ENCODE measurements around the gene COL21A1. TPM values are rescaled to one million over a fixed set of nuclear protein-coding genes. Genes with fewer than 3 reads are reported as not detected.

COL21A1 gene
- total RNA-seq, 2 experiments from 2014 or later: not detected

DNA sequence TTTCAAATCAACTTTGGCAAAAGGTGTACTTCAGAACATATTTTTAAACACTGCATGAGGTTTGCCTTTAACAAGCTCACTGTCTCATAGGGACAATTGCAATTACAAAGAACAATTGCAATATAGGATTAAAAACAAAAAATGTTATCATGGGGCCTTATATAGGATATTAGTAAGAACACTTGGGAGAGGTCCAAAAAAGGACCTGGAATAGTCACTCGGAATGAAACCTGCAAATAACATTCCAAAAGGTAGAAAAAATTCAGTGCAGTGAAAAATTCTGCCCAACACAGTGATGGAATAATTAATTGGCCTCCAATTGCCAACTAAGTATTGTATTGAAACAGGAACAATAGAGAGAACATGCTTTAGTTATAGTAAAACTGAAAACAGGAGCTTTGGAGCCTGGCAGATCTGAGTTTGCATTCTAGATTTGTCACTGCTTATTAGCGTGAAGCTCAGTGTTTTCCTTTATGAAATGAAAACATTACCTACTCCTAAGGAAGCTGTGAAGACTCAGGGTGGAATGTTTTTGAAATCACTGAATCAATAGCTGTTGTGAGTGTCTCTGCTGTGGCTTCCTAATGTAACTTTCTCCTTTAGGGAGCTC is 199.3 kb downstream of the COL21A1 start:
- Mint-ChIP-seq H3K36me3 (ENCODE audit: low read depth) (no peaks in the 10 kb centered on the region), H3K27me3 (ENCODE audit: low read depth) (no peaks in the 10 kb centered on the region), H3K4me3 (no peak overlapping the region), H3K4me1 (ENCODE audit: low read depth) (no peaks in the 10 kb centered on the region), H3K27ac (no peak overlapping the region), H3K9me3 (peaks cover 7% of the 10 kb centered on the region)
- CTCF ChIA-PET: interaction anchor here (0.5 kb wide), 1 partner anchor 131 kb away, joined by 4 read pairs; no protein-coding TSS in a partner anchor
- no peak for DNase-seq
- intact Hi-C loops (cut with micrococcal nuclease): no loop called here

DNA sequence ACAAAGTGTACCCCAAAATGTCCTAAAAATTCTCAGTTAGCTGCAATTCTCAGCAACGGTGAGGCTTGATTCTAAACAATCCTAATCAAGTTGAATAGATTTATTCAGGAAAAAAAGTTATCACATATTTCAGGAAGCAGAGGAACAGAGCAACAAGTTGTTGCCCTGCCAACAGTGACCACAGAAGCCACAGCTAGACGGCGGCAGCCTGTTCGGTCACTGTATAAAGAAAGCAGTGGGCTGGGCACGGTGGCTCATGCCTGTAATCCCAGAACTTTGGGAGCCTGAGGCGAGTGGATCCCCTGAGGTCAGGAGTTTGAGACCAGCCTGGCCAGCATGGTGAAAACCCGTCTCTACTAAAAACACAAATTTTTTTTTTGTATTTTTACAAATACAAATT is 200.8 kb downstream of the COL21A1 start:
- H3K4me1 Mint-ChIP-seq (ENCODE audit: low read depth): no peaks in the 10 kb centered on the region
- H3K9me3 Mint-ChIP-seq: peaks cover 3% of the 10 kb centered on the region
- CTCF ChIA-PET: no interaction called here

GRCh38 chr6:56043761-56044160 is 203.6 kb downstream of the COL21A1 start:
- no peak for DNase-seq
- H3K9me3 Mint-ChIP-seq: peaks cover 3% of the 10 kb centered on the region
- H3K36me3 Mint-ChIP-seq (ENCODE audit: low read depth): no peaks in the 10 kb centered on the region
- CTCF ChIA-PET: no interaction called here
- intact Hi-C loops (cut with micrococcal nuclease): no loop called here
- no peak overlapping the region for H3K27ac Mint-ChIP-seq
- no peaks in the 10 kb centered on the region for H3K27me3 Mint-ChIP-seq (ENCODE audit: low read depth)
- H3K4me1 Mint-ChIP-seq (ENCODE audit: low read depth): no peaks in the 10 kb centered on the region
- H3K4me3 Mint-ChIP-seq: no peak overlapping the region

More for the DNA sequence above, 200.8 kb downstream of the COL21A1 start:
- H3K36me3 Mint-ChIP-seq (ENCODE audit: low read depth): no peaks in the 10 kb centered on the region
- H3K27me3 Mint-ChIP-seq (ENCODE audit: low read depth): no peaks in the 10 kb centered on the region
- no peak overlapping the region for H3K27ac Mint-ChIP-seq
- intact Hi-C loops (cut with micrococcal nuclease): no loop called here
- DNase-seq: no peak
- H3K4me3 Mint-ChIP-seq: no peak overlapping the region

GRCh38 chr6:56043076-56043475 is 204.3 kb downstream of the COL21A1 start:
- H3K27me3 Mint-ChIP-seq (ENCODE audit: low read depth): no peaks in the 10 kb centered on the region
- no peak overlapping the region for H3K4me3 Mint-ChIP-seq
- CTCF ChIA-PET: interaction anchor here (0.8 kb wide), 1 partner anchor 9 kb away, joined by 4 read pairs; no protein-coding TSS in a partner anchor
- H3K27ac Mint-ChIP-seq: no peak overlapping the region
- no peaks in the 10 kb centered on the region for H3K36me3 Mint-ChIP-seq (ENCODE audit: low read depth)
- H3K4me1 Mint-ChIP-seq (ENCODE audit: low read depth): no peaks in the 10 kb centered on the region
- no peak for DNase-seq
- peaks cover 6% of the 10 kb centered on the region for H3K9me3 Mint-ChIP-seq
- intact Hi-C loops (cut with micrococcal nuclease): no loop called here

DNA sequence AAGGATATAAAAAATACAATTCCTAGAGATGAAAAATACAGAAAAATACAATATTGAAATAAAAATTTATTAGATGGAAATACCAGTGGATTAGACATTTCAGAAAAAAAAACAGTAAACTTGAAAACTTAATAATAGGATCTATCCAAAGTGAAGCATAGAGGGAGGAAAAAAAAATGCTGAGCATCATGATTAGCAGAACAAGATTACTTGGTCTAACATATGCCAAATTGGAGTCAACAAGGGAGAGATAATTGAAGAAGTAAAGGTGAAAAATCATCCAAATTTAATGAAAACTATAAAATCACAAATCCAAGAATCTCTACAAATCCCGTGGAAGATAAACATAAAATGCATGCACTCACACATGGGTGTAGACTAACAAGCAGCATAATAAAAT is 205.8 kb downstream of the COL21A1 start:
- Mint-ChIP-seq H3K27me3 (ENCODE audit: low read depth) (no peaks in the 10 kb centered on the region), H3K36me3 (ENCODE audit: low read depth) (no peaks in the 10 kb centered on the region), H3K4me3 (no peak overlapping the region), H3K27ac (no peak overlapping the region), H3K9me3 (peaks cover 6% of the 10 kb centered on the region), H3K4me1 (ENCODE audit: low read depth) (no peaks in the 10 kb centered on the region)
- intact Hi-C loops (cut with micrococcal nuclease): no loop called here
- CTCF ChIA-PET: no interaction called here
- no peak for DNase-seq

DNA sequence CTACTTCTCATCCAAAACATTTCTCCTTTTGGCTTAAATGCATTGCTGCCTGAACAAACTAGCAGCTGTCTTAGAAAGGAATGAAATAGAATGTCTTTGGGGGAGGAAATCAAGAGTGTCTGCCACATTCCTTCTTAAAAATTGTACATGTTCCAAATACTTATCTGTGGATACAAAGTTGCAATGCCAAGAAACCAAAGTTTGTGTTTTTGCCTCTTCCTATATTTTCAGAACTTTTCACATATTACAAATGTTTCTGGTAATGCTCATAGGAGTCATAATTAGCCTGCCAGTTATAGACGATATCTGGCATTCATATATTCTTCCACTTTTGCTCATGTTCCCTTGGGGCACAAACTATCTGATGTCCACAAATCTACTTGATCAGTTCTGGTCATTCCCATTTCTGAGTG is 206.5 kb downstream of the COL21A1 start:
- DNase-seq: no peak
- Mint-ChIP-seq H3K4me1 (ENCODE audit: low read depth) (no peaks in the 10 kb centered on the region), H3K4me3 (no peak overlapping the region), H3K9me3 (peaks cover 6% of the 10 kb centered on the region), H3K27ac (no peak overlapping the region), H3K27me3 (ENCODE audit: low read depth) (no peaks in the 10 kb centered on the region), H3K36me3 (ENCODE audit: low read depth) (no peaks in the 10 kb centered on the region)
- CTCF ChIA-PET: no interaction called here
- intact Hi-C loops (cut with micrococcal nuclease): no loop called here

DNA sequence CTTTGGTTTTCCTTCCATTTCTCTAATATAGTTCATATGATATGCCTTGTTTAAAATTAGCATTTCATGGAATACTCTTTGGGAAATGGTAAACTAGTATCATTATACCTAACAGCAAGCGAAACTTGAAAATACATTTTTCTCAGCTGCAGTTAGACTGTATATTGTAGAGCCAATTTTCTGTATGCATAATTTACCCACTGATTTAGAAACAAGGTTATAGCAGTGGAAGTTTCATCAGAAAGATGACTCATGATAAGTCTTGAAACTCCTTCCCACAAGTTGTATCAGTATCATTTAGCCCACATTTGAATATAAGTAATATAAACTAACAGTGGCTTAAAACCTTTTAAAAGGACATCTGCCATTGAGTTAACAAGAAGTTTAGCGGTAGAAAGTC is 207.2 kb downstream of the COL21A1 start:
- H3K36me3 Mint-ChIP-seq (ENCODE audit: low read depth): no peaks in the 10 kb centered on the region
- H3K4me1 Mint-ChIP-seq (ENCODE audit: low read depth): no peaks in the 10 kb centered on the region
- H3K27ac Mint-ChIP-seq: no peak overlapping the region
- CTCF ChIA-PET: no interaction called here
- no peaks in the 10 kb centered on the region for H3K27me3 Mint-ChIP-seq (ENCODE audit: low read depth)
- no peak for DNase-seq
- peaks cover 6% of the 10 kb centered on the region for H3K9me3 Mint-ChIP-seq
- intact Hi-C loops (cut with micrococcal nuclease): no loop called here
- no peak overlapping the region for H3K4me3 Mint-ChIP-seq

GRCh38 chr6:56038764-56039163 is 208.6 kb downstream of the COL21A1 start:
- intact Hi-C loops (cut with micrococcal nuclease): no loop called here
- CTCF ChIA-PET: no interaction called here

GRCh38 chr6:56037601-56038000 is 209.8 kb downstream of the COL21A1 start:
- intact Hi-C loops (cut with micrococcal nuclease): no loop called here
- Mint-ChIP-seq H3K27me3 (ENCODE audit: low read depth) (no peaks in the 10 kb centered on the region), H3K27ac (no peak overlapping the region), H3K4me1 (ENCODE audit: low read depth) (no peaks in the 10 kb centered on the region), H3K9me3 (peaks cover 3% of the 10 kb centered on the region), H3K36me3 (ENCODE audit: low read depth) (no peaks in the 10 kb centered on the region), H3K4me3 (no peak overlapping the region)
- CTCF ChIA-PET: no interaction called here
- no peak for DNase-seq

More at GRCh38 chr6:56038764-56039163, 208.6 kb downstream of the COL21A1 start:
- no peaks in the 10 kb centered on the region for H3K27me3 Mint-ChIP-seq (ENCODE audit: low read depth)
- H3K4me1 Mint-ChIP-seq (ENCODE audit: low read depth): no peaks in the 10 kb centered on the region
- no peak overlapping the region for H3K4me3 Mint-ChIP-seq
- DNase-seq: no peak
- H3K36me3 Mint-ChIP-seq (ENCODE audit: low read depth): no peaks in the 10 kb centered on the region
- H3K9me3 Mint-ChIP-seq: peaks cover 3% of the 10 kb centered on the region
- H3K27ac Mint-ChIP-seq: no peak overlapping the region

DNA sequence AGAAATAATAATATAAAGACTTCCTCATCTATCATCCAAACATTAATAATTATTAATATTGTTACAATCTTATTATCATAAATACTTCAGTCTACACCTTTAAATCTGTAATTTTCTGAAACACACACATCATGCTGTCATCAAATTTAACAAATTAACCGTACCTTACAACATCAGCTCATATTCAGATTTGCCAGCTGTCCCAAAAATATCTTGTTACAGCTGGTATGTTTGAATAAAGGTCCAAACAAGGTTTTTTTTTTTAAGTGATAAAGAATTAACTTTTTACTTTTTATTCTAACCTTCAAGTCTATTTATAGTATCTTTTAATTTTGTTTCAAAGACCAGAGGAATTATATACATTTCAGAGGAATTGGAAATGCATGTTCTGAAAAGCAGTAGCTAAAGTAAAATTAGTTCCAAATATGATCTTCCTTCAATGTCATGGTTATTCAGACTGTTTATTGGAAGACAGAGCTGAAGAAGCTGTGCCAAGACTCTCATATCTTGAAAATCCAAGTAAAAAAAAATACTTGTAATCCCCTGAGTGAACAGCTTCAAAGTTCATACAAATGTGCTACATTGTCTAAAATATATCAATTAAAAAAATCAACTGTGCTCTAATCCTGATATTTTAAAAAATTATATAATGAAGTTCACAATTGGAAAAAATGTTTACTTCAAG is 210.3 kb downstream of the COL21A1 start:
- Mint-ChIP-seq H3K27me3 (ENCODE audit: low read depth) (no peaks in the 10 kb centered on the region), H3K4me1 (ENCODE audit: low read depth) (no peaks in the 10 kb centered on the region), H3K27ac (no peak overlapping the region), H3K4me3 (no peak overlapping the region), H3K9me3 (peaks cover 3% of the 10 kb centered on the region), H3K36me3 (ENCODE audit: low read depth) (no peaks in the 10 kb centered on the region)
- no peak for DNase-seq
- intact Hi-C loops (cut with micrococcal nuclease): no loop called here
- CTCF ChIA-PET: interaction anchor here (0.6 kb wide), 1 partner anchor 25 kb away, joined by 3 read pairs; no protein-coding TSS in a partner anchor

GRCh38 chr6:56033401-56033800 is 214.0 kb downstream of the COL21A1 start:
- Mint-ChIP-seq H3K9me3 (peaks cover 1% of the 10 kb centered on the region), H3K27ac (no peak overlapping the region), H3K4me3 (no peak overlapping the region), H3K4me1 (ENCODE audit: low read depth) (no peaks in the 10 kb centered on the region), H3K36me3 (ENCODE audit: low read depth) (no peaks in the 10 kb centered on the region), H3K27me3 (ENCODE audit: low read depth) (no peaks in the 10 kb centered on the region)
- DNase-seq: no peak
- CTCF ChIA-PET: no interaction called here
- intact Hi-C loops (cut with micrococcal nuclease): no loop called here

- no peaks in the 10 kb centered on the region for H3K9me3 Mint-ChIP-seq
- H3K36me3 Mint-ChIP-seq (ENCODE audit: low read depth): no peaks in the 10 kb centered on the region
- H3K4me1 Mint-ChIP-seq (ENCODE audit: low read depth): no peaks in the 10 kb centered on the region
- H3K27me3 Mint-ChIP-seq (ENCODE audit: low read depth): no peaks in the 10 kb centered on the region
- CTCF ChIA-PET: no interaction called here
- no peak overlapping the region for H3K4me3 Mint-ChIP-seq
- no peak overlapping the region for H3K27ac Mint-ChIP-seq
- DNase-seq: no peak
- intact Hi-C loops (cut with micrococcal nuclease): no loop called here
Observed at GRCh38 chr6:56032715-56033260, 214.6 kb downstream of the COL21A1 start.

- intact Hi-C loops (cut with micrococcal nuclease): no loop called here
- Mint-ChIP-seq H3K4me1 (ENCODE audit: low read depth) (no peaks in the 10 kb centered on the region), H3K27me3 (ENCODE audit: low read depth) (no peaks in the 10 kb centered on the region), H3K4me3 (no peak overlapping the region), H3K36me3 (ENCODE audit: low read depth) (no peaks in the 10 kb centered on the region), H3K27ac (no peak overlapping the region), H3K9me3 (peaks cover 1% of the 10 kb centered on the region)
- CTCF ChIA-PET: no interaction called here
- no peak for DNase-seq
Observed at GRCh38 chr6:56027865-56028264, 219.5 kb downstream of the COL21A1 start.

Data from activated naive CD4-positive, alpha-beta T cell treated with anti-CD3 and anti-CD28 coated beads for 36 hours (primary cell).